Testis (tissue), 3 donors: ENCODE measurements around the gene PPP1R15A. TPM values are rescaled to one million over a fixed set of nuclear protein-coding genes. Genes with fewer than 3 reads are reported as not detected.
"Not testable (repeated sequence)": the region's sequence is repeated elsewhere in the genome, so short reads cannot be mapped to it uniquely, and the experiment has no call there.

Experiments
- DNase-seq: peaks from one replicate; pipeline ENCODE4 v3.0.0-alpha.2; 2019
- H3K27ac ChIP-seq, 2 donors: fragments of 200-600 bp; sonication (generic); one replicate each; pipeline ENCODE4 v1.5.1; 2019
- H3K27me3 ChIP-seq: fragments of 200-600 bp; sonication (generic); one replicate; pipeline ENCODE4 v1.5.1; 2019
- H3K36me3 ChIP-seq: fragments of 200-600 bp; sonication (generic); one replicate; pipeline ENCODE4 v1.5.1; 2017; ENCODE audit warnings: low read depth; ENCODE audit errors: missing control alignments
- H3K4me1 ChIP-seq: fragments of 200-600 bp; sonication (generic); one replicate; pipeline ENCODE4 v1.5.1; 2019
- H3K4me3 ChIP-seq, 2 donors: fragments of 200-600 bp; sonication (generic); one replicate each; pipeline ENCODE4 v1.5.1; 2017 to 2019
- H3K9me3 ChIP-seq: fragments of 200-600 bp; sonication (generic); one replicate; pipeline ENCODE4 v1.5.1; 2017
- CTCF ChIP-seq, 3 experiments: fragments of 450-650 bp in 2 of 3; fragments of 200-600 bp in 1 of 3; sonication (generic) in 1 of 3; IDR thresholded peaks; one replicate each; pipeline ENCODE4 v1.5.1; 2016 to 2019; ENCODE audit warnings: antibody characterized with exemption in 3 of 3, mild to moderate bottlenecking in 2 of 3, moderate library complexity in 1 of 3
- POLR2A ChIP-seq: fragments of 450-650 bp; IDR thresholded peaks from one replicate; pipeline ENCODE4 v1.6.1; 2017; ENCODE audit warnings: antibody characterized with exemption, mild to moderate bottlenecking, moderate library complexity
- WGBS, 2 donors: methylation state at CpG; one replicate each; pipeline ENCODE4 v1.1.5; 2018; 5-methylcytosine and 5-hydroxymethylcytosine counted together
- intact Hi-C: fragments of 100-400 bp; cut with DNase I; formaldehyde crosslinking; loops from one replicate; pipeline ENCODE4 v1.15.1; 2023; ENCODE audit warnings: low total_unique reads
- polyA plus RNA-seq: library from polyadenylated mRNA; stranded (reverse); fragments of 350-450 nt; fragmentation: Illumina TruSeq; extraction: RNeasy Lipid Tissue Mini Kit (QIAGEN cat#74804); gene quantifications from one replicate; pipeline ENCODE4 v1.2.3, GENCODE V29; 2014; ENCODE audit warnings: low read depth, low replicate concordance; ENCODE audit not compliant: insufficient read depth
- total RNA-seq, 2 donors: library from RNA; depleted of rRNA; stranded (reverse); fragments of >200 nt; gene quantifications; one replicate each; pipeline ENCODE4 v1.2.3, GENCODE V29; 2016

PPP1R15A gene
- total and polyA plus RNA-seq, 3 donors from 2014 or later = 37.2 to 48.3 (median 40.9) TPM

GRCh38 chr19:48867123-48867745 lies 5.0 kb upstream of the PPP1R15A start:
- no peak for TF ChIP-seq CTCF (IDR thresholded peaks at IDR 0.05)
- no peaks in the 10 kb centered on the region for H3K9me3 ChIP-seq
- 37 to 43% methylated on average over 8 to 14 of the region's 14 CpGs for WGBS, 2 donors
- H3K27me3 ChIP-seq = no peaks in the 10 kb centered on the region
- peak overlapping the region; percentile 81 to 86 for H3K27ac ChIP-seq
- DNase-seq = no peak
- H3K4me3 ChIP-seq = peak overlapping the region in 1 of 2 donors; percentile 36
- H3K36me3 ChIP-seq = no peaks in the 10 kb centered on the region
- intact Hi-C loops = no loop called here
- H3K4me1 ChIP-seq = peaks cover 28% of the 10 kb centered on the region

GRCh38 chr19:48867746-48868113 lies 4.5 kb upstream of the PPP1R15A start:
- no peak for TF ChIP-seq CTCF (IDR thresholded peaks at IDR 0.05)
- TF ChIP-seq POLR2A = no peak
- Histone ChIP-seq H3K9me3 (no peaks in the 10 kb centered on the region), H3K27ac (peak overlapping the region; percentile 81 to 86), H3K4me1 (peaks cover 28% of the 10 kb centered on the region), H3K4me3 (peak overlapping the region in 1 of 2 donors; percentile 36), H3K27me3 (no peaks in the 10 kb centered on the region), H3K36me3 (no peaks in the 10 kb centered on the region)
- intact Hi-C loops = no loop called here
- WGBS, 2 donors = 28 to 32% methylated on average over 6 to 7 of the region's 7 CpGs
- no peak for DNase-seq

GRCh38 chr19:48868114-48868886 lies 3.9 kb upstream of the PPP1R15A start, which contains the start of gene PLEKHA4:
TSS of gene PLEKHA4 (minus strand) at chr19:48868617. CDS start at chr19:48867620, 997 bp downstream.
- intact Hi-C loops = no loop called here
- Histone ChIP-seq H3K4me1 (peaks cover 28% of the 10 kb centered on the region), H3K4me3 (peak within 1 kb of the TSS in 1 of 2 donors; percentile 36), H3K36me3 (no peaks in the 10 kb centered on the region), H3K9me3 (no peaks in the 10 kb centered on the region), H3K27me3 (no peaks in the 10 kb centered on the region), H3K27ac (peak within 1 kb of the TSS; percentile 81 to 86)
- TF ChIP-seq POLR2A (no peak), CTCF (IDR thresholded peaks at IDR 0.05) (no peak)
- 28 to 32% methylated on average over 10 to 11 of the region's 11 CpGs for WGBS, 2 donors
- DNase-seq = peak; percentile 76

GRCh38 chr19:48870048-48870447 lies 2.2 kb upstream of the PPP1R15A start:
- intact Hi-C loops = no loop called here
- no peaks in the 10 kb centered on the region for H3K9me3 ChIP-seq
- no peak overlapping the region for H3K4me3 ChIP-seq
- 94 to 95% methylated on average over 9 of the region's 9 CpGs for WGBS, 2 donors
- DNase-seq = no peak
- peaks cover 31% of the 10 kb centered on the region for H3K4me1 ChIP-seq
- TF ChIP-seq POLR2A = no peak
- no peak for TF ChIP-seq CTCF (IDR thresholded peaks at IDR 0.05)
- H3K27ac ChIP-seq = no peak overlapping the region
- H3K36me3 ChIP-seq = no peaks in the 10 kb centered on the region
- no peaks in the 10 kb centered on the region for H3K27me3 ChIP-seq

- intact Hi-C loops, H3K27me3 ChIP-seq, H3K36me3 ChIP-seq, DNase-seq, H3K9me3 ChIP-seq: not testable (repeated sequence)
- Histone ChIP-seq H3K4me3 (peak overlapping the region; percentile 98 to 100), H3K4me1 (peaks cover 44% of the 10 kb centered on the region), H3K27ac (peak overlapping the region; percentile 100)
- 53 to 70% methylated on average over 24 to 31 of the region's 31 CpGs for WGBS, 2 donors
These were observed 595 bp upstream of the PPP1R15A start for GRCh38 chr19:48871471-48872181.
